HG03045 (cell line): ENCODE data around the gene TNFSF8.

Experiments used
- ATAC-seq: cut with Tn5 transposase; IDR thresholded peaks from one replicate; pipeline ENCODE4 v1.9.1; 2021; ENCODE audit warnings: mild to moderate bottlenecking, moderate library complexity; ENCODE audit not compliant: unreplicated experiment

Gene TNFSF8

DNA sequence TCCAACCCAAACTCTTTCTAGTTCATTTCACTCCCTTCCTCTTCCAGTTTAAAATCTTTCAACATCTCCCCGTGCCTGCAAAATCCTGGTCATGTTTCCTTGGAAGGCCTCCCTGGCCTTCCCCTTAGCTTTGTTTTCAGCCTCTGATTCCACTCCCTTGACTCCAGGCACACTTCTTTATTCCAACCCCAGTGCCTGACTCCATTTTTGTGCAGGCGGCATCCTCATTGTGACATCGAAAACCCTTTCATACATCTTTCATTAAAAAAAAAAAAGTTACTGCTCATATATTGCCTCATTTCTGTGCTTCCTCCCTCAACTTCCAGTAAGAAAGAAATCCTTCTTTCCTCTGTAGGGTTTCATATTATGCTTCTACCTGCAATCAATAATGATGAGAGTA, 7.1 kb upstream of the TNFSF8 start:
- ATAC-seq: no peak

DNA sequence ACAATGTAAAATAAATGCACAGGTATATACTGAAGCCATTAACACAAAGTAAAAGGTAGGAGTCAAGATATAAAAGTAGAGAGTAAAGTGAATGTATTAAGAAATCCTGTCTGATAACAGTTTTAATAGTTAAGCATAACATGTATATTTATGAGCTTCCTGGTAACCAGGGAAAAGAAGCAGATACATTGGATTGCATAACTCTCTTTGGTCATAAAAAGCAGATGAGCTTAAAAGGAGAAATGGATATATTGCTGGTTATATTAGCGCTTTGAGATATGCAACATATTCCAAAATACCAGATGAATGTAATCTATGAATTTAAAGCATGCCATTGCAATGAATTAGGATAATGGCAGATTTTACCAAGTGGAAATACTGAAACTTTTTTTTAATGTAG, 6.2 kb upstream of the TNFSF8 start:
- no peak for ATAC-seq

DNA sequence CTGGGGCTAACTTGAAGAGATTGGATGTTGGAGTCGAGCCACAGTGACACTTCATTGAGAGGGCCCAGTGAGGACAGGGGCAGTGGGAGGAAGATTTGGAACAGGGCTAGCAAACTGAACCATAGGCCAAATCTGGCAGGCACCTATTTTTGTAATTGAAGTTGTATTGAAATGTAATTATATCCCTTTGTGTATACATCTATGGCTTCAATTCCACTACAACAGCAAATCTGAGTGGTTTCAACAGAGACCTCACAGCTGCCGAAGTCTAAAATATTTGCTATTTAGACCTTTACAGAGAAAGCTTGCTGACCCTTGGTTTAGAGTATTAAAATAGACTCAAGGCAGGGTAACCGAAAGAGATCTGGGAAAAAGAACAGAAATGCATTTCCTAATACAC, 4.7 kb upstream of the TNFSF8 start:
- no peak for ATAC-seq

DNA sequence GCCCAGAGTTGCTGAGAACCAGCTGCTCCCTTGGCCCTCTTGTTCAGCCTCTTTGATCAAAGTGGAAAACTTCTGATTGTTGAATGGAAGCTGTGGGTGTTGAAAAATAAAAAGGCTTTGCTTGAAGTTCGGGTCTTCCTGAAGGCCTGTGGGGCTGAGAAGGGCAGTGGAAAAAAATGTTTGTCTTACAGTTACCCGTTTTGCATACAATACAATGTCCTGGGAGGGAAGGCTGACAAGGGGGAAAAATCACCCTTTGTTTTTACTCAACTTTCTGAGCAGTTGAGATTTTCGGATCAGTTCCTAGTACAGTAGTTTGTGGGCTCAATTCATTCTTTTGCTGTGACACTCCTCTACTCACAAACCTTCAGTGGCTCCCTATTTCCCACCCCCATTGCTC, 2.1 kb upstream of the TNFSF8 start:
- ATAC-seq: no peak

DNA sequence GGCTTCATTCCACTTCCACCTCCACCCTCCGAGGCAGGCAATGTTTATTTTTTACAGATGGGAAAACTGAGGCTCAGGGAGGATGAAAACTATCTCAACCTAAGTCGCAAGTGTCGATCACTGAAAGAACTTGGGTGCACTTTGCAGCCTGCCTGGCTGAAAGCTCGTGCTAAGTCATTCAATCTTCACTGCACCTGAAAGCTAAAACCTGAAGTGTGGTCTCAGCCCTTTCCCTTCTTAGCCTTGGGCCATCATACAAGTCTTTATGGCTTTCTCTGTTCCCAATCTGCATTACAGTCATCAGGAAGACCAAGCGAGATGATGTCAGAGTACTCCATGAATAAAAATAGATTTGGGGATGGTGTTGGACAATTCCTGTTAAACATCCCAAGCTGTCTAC, 1.0 kb upstream of the TNFSF8 start:
- no peak for ATAC-seq

DNA sequence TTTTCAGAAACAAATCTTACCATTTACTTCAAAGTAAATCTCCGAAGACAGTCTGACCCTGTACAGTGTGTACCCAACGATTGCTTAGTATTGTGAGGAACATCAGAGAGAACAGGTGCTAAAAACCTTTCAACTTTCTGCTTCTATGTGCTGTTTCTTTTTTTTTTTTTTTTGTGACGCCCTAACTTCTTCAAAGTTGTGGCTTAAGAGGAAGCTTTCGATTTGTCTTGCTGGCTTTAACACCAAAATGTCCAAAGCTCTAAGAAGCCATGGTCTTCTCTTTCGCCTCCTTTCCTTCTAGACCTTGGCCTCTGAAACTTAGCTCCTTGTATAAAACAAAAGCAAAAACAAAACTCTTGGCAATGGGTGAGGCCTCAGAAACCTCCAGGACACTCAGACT, 1.2 kb downstream of the TNFSF8 start:
- no peak for ATAC-seq

DNA sequence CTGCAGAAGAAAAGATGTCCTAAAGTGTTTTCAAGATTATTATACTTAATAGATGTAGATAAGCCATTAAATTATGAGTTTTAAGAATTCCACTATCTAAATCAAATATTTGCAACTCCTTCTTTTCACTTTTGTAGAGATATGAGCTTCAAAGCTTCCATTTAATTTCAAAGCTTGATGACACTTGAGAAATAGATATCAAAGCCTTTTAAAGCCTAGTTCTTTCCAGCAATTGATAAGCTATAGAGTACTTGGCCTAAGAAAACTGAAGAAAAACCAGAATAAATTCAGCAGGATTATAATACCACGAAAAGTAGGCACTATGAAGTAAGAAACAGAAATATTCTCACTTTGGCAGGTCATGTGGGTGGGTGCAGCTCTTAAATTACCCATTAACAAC, 1.7 kb downstream of the TNFSF8 start:
- no peak for ATAC-seq

DNA sequence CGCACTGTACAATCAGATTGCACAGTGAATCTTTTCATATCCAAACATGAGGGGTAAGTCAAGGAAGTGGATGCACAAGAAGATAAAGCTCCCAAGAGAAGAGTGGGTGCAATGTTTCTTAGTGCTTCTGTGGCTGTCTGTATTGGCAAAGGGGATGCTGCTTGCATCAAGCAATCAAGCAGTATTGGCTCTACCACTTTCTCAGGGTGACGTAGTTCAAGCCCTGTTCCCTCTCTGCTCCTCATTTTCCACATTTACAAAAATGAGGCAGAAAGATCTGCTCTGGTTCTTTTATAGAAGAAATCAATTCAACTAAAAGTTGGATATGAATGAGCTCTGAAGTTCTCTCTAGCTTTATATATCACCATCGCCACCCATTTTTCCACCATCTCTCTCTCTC, 2.3 kb downstream of the TNFSF8 start:
- no peak for ATAC-seq

DNA sequence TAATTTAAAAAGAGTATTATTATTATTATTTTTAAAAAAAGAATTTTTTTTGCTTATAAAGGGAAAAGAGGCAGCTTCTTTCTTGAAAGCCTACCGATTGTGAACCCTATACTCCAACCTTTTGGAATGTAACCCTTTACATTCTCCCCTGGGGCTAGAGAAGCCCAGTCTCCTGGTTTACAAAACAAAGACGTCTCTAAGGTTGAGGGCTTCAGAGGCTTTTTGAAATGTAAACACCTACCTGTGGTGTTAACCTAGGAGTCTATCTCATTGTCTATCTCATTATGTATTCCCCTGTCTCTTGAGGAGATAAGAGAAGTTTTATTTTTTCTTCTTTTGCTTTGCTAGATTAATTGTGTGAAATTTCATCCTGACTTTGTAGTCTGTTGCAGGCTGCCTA, 4.7 kb downstream of the TNFSF8 start:
- ATAC-seq: no peak

DNA sequence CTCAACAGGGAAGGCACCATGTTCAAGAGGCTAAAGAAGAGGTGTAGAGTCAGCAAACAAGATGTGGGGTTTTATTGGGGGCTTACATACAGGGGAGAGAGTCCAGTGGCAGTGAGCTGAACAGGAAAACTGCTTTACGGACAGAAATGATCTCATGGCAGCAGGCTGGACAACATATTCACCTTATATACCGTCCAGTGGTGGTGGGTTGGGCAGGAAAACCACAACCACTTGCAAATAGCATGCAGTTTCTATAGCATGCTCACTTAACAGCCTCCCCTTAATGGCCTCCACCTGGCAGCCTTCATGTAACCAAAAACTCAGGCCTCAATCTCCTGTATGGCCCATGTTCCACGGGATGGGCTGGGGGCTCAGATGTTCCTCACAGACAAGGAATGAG, 5.4 kb downstream of the TNFSF8 start:
- no peak for ATAC-seq

DNA sequence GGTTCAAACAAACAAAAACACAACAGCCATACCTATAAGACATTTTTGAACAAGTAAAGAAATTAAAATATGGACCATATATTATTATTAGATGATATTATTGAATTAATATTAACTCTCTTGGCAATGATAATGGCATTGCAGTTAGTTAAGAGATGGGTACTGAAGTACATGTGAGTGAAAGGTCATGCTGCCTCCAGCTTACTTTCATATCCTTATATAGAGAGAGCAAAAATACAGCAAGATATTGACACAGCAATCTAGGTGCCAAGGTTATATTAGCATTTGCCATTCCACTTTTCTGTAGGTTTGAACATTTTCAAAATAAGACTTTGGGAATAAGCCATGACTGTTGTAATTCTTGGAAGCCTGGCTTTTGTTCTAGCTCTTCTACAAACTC, 6.1 kb downstream of the TNFSF8 start:
- no peak for ATAC-seq

DNA sequence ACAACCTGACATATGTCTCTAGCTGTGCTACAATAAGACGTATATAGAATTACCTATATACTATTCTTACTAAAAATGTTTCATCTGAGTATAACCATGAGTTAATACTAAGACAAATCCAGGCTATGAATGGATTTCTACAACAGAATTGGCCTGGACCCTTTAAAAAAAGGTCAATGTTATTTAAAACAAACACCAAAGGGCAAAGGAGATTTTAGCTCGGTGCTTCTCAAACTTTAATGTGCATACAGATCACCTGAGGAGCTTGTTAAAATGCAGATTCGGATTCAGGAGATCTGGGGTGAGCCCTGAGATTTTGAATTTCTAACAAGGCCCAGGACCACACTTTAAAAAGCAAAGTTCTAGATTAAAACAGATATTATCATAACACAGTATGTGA, 6.5 kb downstream of the TNFSF8 start:
- no peak for ATAC-seq

DNA sequence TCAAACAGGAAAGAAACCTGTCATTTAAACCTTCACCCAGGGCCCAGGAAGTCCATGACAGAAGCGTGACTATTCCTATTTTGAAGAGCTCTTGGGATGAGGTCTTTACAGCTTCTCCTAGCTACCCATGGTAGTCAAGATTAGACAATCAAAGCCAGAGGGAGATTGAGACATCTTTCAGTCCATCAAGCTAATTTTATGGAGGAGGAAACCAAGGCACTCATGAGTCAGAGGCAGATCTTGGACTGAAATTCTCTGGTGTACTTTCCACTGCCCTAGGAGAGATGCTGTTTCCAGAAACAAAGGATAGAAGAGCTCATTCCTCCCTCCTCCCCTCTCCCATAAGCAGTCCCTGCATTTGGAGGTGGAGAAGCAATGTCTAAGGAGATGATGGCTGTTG, 9.2 kb downstream of the TNFSF8 start:
- ATAC-seq: no peak

DNA sequence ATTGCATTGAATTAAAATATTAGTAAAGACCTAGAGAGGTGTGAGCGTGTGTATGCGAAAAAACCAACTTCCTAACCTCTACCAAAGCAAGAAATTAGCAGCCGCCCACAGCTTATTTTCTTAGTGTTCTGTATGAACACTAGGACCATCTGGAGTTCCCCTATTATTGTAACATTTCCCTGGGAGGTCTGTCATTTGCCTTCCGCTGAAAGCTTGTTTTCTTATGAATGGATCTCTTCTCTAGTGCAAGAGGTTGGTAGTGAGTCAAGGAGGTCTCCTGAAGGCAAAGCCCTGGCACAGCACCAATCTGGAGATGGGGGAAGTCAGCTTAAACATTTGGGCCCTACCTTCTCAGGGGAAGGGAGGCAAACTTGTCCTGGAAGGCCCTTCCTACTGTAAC, 10.8 kb downstream of the TNFSF8 start:
- no peak for ATAC-seq

DNA sequence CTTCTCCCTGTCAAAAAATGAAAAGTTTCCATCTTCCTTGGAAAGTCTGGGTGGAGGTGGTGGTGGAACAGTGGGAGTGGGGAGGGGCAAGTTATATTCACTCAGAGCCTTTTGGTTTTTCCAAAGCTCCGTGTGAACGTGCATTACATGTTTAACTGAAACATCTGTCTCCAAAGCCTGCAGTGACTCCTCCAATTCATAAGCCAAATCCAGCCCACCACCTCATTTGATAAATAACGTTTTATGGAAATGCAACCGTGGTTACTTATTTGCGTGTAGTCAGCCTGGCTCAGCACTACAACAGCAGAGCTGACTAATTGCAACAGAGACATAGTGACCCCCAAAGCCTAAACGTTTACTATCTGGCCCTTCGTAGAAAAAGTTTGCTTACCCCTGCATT, 13.9 kb downstream of the TNFSF8 start:
- ATAC-seq: no peak

DNA sequence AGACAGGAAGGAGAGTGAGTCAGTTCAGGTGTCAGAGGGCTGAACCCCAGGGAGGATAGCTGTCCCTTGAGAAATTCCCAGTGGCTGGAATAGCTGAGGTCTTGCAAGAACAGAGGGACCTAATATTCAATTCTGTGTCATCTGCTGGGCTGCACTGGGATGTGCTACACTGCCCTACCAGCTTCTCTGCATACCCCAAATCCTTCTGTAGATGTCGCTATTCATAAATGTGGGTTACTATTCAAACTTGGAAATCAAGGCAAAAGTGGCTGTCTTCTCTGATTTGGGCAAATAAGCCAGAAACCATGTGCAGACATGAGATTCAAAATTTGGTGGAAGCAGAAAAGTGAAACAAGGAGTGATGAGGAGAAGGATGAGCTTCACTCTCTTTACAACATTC, 16.3 kb downstream of the TNFSF8 start:
- no peak for ATAC-seq

DNA sequence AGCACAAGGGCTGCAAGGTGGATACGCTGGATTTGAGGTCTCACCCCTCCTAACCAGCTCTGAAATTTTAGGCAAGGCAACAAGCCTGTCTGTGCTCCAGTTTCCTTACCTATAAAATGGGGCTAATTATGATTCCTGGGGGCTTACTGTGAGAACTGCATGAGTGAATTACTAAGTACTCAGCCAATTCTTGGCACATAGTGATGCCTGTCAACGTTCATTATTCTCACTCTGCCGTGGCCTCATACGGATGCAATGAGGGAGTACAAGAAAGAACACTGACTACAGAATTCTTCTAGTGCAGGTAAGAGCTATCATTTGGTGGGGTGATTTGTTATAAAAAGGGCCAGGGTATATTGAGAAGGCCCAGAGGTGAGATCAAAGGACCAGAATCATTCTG, 16.7 kb downstream of the TNFSF8 start:
- no peak for ATAC-seq

DNA sequence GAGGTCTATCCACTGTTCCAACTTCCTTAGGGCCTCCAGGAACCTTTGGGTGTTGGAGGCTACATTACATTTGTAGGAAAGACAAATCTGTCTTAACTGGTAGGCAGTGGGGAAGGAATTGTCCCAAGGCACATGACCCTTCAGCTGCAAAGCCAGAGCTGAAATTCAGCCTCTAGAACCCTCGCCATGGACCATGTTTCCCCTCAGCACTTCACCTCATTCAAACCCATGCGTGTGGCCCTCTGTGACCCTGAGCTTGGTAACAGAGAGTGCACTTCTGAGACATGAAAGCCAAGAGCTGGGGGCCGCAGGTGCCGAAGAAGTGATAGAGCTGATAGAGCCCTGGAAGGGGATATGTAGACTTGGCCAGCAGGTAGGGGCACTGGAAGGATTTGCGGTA, 17.2 kb downstream of the TNFSF8 start:
- no peak for ATAC-seq

DNA sequence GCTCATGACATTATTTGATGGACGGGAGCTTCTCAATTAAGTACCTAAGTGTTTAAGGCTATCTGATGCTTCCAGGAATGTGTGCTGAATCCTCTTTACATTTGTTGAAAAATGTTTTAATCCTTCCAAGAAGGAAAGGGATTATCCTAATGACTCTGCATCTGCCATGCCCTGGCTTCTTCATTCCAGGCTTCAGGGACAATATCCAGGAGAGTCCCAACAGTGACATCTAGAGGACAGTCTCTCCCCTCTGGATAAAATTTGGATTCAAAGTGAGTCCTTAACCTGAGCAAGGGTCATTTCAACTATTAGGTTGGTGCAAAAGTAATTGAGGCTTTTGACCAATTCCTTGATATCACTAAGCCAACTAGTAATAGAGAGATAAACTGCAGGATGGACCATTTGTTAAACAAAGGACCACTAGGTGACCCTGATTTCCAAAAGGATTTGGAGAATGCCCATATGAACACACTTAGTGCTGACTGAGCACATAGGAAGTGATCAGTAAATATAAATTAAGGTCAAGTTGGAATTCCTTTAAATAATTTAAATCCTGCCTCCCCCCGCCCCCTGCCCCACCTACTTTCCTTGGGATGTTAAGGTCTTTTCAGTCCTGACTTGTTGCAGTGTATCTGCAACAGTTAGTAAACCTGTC, 19.1 kb downstream of the TNFSF8 start:
- ATAC-seq: no peak

DNA sequence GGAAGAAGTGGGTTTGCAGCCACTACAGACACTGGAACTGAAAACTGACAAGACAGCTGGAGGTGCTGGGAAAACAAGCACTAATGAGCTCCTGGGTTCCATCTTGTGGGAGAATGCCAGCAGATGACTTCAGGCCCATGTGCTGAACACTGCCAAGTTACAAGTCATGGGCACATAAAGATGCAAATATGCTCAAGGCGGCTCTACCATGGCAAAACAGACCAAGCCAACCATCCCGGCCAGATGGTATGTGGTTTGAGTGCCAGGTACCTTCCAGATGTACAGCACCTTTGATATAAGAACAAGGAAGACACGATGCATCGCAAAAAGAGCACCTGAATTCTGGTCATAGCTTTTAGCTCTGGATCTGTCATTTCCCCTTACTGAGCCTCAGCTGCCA, 19.9 kb downstream of the TNFSF8 start:
- no peak for ATAC-seq

DNA sequence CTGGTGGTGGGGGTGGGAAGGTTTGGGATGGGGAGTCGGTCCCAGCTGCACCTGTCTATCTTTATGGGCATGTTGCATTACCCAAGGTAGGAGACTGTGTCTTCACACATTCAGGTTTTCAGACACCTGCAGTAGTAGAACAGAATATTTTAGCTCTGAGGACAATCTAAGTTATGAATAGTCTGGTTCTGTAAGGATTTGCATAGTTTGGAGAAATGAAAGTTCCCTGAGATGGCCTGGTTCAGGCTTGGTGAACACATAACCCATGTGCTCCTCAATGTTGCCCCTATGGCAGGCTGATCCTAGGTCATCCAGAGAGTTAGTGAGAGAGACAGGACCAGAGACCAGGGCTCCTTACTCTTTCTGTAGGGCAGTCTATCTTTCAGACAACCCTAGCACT, 20.7 kb downstream of the TNFSF8 start:
- ATAC-seq: peak; percentile 48

DNA sequence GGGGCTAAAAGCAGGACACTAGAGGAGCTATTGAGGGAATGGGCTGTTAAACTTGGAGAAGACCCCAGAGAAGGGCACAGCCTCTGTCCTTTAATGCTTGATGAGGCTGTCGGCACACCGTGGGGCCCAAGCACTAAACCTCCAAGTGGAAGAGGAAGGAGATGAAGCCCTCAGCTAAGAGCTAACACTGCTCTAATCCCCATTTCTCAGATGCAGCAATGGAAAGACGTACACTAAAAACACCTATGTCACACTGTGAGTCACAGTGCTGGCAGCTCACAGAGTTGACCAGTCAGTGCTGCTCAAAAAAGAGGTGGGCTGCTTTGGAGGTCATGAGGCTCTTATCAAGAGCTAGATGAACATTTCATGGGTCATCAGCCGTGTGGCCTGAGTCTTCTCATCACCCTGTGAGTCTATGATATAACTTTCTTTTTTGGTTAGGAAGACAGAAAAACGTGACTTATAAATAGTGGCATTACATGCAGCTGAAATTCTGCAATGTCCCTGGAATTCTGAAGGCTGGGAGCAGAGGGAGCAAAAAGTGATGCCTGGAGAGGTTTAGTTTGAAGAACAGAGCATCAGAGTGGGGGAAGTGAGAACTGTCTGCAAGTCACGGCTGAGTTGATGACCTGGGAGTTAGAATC, 21.5 kb downstream of the TNFSF8 start:
- no peak for ATAC-seq

DNA sequence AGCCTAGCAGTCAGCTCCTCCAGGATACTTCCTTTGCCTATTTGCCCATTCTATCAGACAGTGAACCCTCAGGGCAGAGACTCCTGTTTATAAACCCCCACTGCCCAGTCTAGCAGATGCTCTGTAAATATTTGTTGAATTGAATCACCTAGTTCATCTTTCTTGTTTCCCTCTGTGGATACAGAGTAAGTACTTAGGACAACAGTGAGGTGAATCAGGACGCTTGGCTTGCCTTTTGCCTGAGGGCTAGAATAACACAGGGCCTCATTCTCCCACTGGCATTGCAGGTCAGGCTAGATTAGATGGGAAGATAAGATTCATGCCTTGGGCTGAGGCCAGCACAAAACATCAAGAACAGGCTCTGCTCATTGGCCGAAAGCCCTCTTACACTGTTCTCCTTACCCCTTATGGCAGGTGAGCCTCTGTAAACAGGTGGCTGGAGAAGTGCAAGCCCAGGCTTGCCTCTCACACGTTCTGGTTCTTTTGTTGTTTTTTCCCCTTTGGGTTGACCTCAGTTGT, 22.2 kb downstream of the TNFSF8 start:
- ATAC-seq: no peak
